CD4-positive, alpha-beta T cell treated with Interleukin-1 beta for 1 hour (primary cell): ENCODE results near the gene ATF7.
A peak's percentile ranks its signal among the peaks of the same experiment; 100 is the strongest.
"Not testable (repeated sequence)": the region's sequence is repeated elsewhere in the genome, so short reads cannot be mapped to it uniquely, and the experiment has no call there.

Source experiments
- DNase-seq, 2 donors: peaks; one replicate each; pipeline ENCODE4 v3.0.0-alpha.2; 2020 to 2022

Gene ATF7

DNA sequence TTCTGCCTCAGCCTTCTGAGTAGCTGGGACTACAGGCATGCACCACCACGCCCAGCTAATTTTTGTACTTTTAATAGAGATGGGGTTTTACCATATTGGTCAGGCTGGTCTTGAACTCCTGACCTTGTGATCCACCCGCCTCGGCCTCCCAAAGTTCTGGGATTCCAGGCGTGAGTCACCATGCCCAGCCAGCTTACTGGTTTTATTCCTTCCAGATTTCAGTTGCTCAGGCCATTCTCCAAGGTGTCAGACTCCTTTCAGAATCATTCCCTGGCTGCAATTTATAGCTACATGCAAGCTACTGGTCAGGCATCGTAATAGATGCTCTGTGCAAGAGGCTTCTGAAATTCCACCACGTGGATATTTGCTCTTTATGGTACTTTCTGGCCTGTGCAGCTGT, 144.7 kb downstream of the ATF7 start:
- DNase-seq = not testable (repeated sequence)

DNA sequence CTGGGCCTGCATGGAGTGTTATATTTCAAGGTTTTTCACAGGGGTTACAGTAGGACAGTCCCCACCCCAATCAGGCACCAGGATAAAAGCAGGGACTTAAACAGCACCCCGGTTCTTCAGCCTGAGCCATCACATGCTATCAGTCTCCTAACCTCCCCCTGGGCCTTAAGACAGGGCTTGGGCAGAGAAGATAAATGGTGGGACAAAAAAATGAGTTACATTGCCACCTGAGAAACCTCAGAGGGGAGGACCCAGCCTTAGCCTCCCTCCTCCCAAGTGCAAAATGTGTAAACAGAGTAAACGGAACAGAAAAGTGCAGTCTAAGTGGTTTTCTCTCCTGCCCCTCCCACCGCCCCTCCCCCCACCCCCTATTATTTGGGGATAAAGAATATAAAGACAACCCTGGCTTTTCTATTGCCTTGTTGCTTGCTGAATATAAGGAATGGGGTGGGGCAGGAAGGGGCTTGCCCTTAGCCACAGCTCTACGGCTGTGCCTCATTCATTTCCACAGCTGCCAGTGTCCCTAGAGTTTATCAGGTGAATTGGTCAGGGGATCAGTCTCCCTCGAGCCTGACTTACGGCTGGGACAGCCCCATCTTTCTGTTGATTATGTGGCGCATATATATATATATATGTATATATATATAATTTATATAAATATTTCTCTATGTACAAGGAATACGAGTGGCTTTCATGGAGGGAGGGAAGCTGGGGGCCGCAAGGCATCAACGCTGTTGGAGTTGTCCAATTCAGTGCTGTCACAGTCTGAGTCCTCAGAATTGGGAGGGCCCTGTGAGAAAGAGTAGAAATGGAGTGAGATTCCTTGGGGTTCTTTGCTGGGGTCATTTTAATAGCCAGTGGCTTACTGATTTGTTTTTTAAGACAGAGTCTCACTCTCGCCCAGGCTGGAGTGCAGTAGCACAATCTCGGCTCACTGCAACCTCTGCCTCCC, 145.4 kb downstream of the ATF7 start:
- no peak for DNase-seq

DNA sequence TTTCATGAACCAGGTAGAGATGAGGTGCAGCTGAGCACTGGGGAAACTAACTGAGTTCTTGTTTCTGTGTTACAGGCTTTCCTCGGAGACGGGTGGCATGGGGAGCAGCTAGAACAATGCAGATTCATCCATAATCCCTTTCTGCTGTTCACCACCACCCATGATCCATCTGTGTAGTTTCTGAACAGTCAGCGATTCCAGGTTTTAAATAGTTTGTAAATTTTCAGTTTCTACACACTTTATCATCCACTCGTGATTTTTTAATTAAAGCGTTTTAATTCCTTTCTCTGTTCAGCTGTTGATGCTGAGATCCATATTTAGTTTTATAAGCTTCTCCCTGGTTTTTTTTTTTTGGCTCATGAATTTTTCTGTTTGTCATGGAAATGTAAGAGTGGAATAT, 146.9 kb downstream of the ATF7 start:
- DNase-seq = no peak

DNA sequence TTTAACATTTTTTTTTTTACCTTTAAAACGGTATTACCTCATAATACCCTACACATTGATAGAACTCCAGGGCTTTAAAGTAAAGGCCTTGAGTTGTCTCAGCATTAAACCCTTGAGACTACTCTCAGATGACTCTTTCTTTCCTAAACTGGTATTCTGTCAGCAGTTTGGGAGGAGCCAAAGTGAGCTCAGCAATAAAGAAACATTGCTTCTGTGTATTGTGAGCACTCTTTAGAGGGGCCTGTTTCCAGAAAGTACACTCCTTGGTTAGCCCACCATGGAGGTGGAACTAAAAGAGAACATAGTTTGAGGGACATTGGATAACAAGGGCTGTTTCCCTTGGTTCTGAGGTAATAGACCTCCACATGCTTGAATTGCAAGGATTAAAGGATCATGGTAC, 147.3 kb downstream of the ATF7 start:
- no peak for DNase-seq

DNA sequence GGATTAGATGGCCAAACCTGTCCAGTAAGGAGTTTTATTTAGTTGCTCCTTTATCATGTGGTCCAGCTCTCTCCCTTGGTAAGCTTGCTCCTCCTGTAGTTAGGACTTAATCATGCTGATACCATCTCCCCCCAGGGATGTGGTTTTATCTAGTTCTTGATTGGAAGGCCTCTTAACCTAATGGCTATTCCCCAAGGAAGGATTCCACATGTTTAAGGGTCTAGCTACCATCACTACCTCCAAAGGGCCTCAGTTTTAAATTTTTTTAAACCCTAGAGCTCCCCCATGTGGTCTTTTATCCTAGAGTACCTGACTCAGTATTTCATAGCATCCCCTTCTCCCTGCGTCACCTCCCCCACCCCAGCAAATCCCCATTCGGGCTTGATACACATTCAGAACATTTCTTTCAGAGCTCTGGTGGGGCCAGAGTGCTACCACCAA, 149.4 kb downstream of the ATF7 start:
- DNase-seq = peak in 1 of 2 donors; percentile 40

DNA sequence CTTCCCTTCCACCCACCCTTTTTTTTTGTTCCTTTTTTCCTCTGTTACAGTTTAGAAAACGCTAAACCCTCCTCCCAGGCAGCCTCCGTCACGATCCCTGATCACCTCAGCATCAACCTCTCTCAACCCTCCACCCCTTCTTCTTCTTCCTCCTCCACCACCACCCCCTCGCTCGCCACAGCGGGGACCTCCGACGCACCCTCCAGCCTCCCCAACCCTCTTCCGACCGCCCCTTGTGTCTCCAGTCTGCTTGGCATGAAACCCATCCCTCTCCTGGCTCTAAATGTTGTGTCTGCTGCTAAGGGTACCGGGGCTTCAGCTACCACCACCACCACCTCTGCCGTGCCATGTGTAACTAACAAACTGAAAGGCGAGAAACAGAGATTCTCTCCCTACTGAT, 151.4 kb downstream of the ATF7 start:
- DNase-seq = no peak

DNA sequence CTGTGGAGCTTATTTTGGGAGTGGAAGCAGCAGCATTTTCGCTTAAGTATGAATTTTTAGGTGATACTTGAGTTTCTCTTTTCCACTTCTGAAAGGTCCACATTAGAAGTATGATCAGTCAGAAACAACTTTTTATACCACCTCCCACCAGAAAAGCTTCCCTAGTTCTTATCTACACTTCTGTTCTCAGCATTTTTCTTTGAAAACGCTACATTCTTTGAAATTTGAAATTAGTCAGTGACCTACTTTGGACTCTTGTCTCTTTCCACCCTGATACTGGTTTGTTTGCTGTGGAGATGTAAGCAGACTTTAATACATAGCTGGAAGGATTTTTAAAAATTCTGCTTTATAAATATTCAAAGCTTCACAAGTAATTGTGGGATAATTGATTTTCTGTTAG, 152.1 kb downstream of the ATF7 start:
- no peak for DNase-seq

DNA sequence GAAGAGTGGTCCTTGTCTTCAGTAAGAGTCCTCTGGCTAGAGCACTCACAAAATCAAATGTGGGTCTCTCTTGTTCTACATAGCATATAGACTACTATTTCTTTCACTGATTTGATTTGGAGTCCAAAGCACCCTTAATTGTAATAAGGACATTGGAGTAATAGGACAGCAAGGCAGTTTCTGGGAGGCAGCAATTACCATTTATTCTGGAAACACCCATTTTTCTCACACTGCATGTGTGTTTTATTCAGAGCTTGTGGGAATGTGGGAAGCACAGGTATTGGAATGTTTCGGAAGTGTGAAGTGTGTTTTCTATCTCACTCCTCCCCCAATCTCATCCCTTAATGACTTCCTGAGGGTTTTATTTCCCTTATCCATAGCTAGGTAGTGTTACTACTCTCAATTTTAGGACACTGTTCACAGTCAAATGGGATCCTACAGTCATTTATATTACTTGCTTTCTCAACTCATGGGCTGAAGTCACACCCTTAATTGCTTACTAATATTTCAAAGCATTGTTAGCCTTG, 154.1 kb downstream of the ATF7 start:
- DNase-seq = no peak

DNA sequence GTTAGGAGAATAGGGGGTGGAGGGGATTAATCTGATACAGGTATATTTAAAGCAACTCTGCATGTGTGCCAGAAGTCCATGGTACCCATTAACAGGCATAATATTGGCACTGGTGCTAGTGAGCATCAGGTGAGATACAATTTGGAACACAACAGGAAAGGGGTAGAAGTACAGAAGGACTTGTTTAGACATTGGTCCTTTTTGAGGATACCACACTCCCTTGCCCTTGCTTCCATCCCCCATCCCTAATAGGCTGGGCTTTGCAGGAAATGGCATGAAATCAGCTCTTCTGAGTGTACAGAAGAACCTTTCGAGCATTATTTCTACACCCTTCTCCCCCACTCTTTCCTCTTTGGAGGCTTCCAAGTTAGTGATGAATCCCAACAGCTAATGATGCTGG, 157.9 kb downstream of the ATF7 start:
- DNase-seq = no peak

DNA sequence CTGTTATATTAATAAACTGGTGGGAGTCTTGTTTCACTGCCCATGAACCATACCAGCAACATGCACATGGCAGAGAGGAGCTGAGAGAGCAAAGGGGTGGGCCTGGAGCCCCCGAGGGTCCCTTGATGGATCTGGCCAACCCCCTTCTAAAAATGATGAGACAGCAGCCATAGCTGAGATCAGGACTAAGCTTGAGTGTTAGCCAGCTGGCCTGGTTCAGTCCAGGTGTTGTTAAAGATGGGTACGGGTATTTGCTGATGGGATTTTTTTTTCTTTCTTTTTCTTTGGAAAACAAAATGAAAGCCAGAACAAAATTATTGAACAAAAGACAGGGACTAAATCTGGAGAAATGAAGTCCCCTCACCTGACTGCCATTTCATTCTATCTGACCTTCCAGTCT, 158.3 kb downstream of the ATF7 start:
- DNase-seq = no peak

DNA sequence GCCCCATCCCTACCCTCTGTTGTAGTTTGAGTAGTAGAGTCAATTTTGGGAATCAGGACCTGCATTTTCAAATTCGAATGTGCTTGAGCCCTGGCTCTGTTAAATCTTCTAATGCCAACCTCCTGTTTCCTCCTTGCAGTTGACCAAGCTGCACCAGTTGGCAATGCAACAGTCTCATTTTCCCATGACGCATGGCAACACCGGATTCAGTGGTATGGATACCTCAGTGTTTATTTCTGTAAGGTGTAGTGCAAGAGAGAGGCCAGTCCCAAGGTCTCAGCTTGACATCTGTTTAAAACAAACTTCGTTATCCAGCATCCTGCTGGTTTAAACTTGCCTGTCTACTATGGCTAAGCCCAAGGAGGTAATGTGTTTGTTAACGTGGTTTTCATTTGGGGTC, 159.1 kb downstream of the ATF7 start:
- no peak for DNase-seq

DNA sequence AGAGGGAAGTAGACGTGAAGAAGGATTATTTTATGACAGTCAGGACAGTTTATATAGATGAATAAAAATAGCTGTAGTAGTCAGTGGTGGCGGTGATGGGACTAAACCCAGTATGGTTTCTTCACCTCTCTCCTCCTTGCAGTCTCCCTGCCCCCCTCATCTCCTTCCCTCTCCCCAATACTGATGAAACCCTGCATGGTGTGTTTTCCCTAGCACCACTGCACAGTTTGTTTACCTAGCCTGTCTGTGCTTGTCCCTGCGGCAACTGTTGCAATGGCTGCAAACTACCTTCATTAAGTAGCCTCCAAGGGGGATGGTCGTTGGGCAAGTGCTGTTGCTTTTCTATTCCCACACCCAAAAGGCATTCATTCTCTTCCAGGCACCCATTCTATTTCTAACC, 159.5 kb downstream of the ATF7 start:
- no peak for DNase-seq

DNA sequence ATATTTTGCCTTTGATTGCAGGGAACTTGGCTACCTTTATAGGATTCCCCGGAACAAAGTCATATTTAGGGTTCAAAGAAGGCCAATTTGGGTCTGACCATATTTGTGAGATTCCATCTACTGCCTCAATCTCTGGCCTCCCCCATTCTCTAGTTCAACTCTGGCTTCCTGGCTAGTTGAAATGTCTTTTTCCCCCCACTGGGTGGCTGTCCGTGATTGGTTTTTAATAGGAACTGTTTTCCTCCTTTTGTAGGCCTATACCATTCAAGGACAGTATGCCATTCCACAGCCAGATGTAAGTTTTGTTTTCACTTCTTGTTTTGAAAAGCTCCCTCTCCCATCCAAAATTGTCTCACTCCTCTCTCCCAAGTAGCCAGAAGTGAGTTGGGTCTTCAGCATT, 160.5 kb downstream of the ATF7 start:
- no peak for DNase-seq

DNA sequence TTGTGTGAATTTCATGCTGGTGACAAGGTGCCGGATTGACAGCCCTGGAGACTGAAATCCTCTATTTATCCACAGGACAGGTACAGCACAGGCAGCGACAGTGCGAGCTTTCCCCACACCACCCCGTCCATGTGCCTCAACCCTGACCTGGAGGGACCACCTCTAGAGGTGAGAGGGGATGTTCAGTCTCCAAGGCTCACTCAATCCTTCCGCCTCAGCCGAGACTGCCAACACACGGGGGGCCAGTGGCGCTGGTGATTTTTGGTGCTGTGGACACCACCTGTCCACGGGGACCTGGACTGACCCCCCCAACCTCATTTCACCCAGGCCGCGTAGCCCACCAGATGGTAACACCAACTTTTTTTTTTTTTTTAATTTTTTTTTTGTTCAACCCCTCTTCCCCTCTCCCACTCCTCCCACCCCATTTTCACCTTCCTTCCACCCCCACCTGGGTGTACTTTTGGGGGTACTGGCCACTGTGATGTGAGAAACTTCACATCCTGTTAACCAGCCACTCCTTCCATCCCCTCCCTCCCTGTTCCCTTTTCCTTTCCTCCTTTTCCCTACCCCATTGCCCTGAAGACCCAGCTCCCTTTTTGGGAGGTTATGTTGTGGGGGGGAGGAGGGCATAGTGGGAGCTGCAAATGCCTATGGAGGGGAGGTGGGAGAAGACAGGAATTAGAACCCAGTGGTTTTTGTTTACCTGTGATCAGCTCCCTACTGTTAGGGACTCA, 161.3 kb downstream of the ATF7 start:
- DNase-seq = no peak

DNA sequence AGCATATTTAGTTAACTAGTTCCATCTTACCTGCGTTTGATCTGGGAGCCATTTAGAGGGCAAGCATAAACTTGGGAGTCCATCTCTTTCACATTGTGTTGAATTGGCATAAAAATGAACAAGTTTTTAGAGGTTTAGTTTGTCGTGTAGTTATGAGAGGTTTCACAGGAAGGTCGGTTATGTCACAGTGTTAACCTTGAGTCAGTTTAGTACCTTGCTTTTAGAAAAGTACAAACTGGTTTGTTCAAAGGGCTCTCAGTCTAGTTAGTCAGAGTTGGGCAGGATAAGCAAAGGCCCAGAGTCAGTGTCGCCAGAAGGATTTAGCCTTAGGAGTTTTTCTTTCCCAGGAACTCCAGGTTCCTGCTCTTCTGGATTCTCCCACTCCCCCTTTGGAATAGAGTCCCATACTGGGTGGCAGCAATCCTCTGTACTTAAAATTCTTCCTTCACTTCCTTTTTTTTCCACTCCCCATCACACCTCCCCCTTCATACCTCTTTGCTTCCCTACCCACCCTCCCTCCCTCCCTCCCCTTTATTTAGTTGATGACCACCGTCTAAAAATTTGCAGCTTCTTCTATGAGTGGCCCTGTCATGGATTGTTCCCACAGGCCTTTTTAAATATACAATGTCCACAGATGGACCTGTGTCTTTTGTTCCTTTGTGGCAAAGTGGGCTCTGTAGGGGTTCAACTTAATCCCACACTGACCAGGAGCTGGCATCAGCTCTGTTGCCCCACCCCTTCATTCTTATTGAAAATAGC, 162.2 kb downstream of the ATF7 start:
- no peak for DNase-seq

DNA sequence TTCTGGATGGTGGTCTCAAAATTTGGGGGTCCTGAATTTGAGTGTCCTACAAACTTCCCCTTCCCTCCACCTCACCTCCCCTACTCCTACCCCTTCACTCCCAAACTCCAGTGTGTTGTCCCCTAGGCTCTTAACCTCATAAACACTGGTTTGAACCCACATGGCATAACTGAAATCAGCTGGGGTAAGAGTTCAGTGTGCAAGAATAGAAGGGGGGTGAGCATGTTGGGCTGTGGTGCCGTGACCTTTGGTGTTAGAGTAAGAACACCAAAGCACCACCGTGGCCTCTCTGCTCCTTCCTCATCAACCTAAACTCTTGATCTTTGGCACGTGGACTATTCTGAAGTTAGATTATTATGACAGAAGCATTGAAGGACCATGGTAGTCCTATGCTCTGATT, 163.2 kb downstream of the ATF7 start:
- DNase-seq = no peak

DNA sequence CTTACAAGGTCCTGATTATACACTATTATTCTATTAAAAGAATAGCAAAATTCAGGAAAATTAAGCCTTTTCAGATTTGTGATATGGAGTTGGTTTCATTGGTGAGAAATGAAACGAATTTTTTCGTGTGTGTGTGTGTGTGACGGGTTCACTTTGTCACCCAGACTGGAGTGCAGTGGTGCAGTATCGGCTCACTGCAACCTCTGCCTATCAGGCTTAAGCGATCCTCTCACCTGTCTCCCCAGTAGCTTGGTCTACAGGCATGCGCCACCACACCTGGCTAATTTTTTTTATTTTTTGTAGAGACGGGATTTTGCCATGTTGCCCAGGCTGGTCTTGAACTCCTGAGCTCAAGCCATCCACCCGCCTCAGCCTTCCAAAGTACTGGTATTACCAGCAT, 164.6 kb downstream of the ATF7 start:
- no peak for DNase-seq

DNA sequence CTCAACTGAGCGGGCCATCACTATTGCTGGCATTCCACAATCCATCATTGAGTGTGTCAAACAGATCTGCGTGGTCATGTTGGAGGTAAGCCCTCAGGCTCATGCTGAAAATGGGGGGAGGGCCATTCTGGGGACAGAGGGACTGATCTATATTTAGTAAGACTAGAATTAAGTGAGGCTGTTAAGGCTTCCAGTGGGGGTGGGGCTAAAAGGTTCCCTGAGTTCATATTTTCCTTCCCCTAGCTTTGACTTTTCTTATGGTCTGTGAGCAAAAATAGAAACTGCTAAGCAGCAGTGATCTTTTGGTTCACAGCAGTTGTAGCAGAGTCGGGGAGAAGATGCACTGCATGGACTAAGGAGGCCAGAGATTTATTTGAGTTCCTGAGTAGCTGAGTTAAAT, 165.1 kb downstream of the ATF7 start:
- no peak for DNase-seq

DNA sequence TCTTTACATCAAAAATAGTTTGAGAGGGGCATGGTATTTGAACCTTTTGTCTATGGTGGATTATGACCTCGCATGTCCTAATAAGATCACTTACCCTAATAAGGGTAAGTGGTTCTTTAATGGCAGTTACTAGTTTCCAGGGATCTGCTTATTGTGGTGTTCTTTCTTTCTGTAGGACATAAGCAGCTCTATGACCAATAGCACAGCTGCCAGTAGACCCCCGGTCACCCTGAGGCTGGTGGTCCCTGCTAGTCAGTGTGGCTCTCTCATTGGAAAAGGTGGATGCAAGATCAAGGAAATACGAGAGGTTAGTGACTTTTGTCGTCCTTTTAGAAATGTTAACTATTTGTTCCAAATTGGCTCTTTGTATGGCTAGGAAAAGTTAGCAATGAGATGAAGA, 167.1 kb downstream of the ATF7 start:
- no peak for DNase-seq
